DOHH2 (cell line): ENCODE measurements around the gene SMTN.

Experiments used
- CTCF ChIP-seq: fragments of 200-600 bp; sonication (generic); IDR thresholded peaks from one replicate; pipeline ENCODE4 v1.5.1; 2014; ENCODE audit warnings: antibody characterized with exemption, mild to moderate bottlenecking, low read depth, low read length; ENCODE audit not compliant: poor library complexity, severe bottlenecking
- EZH2phosphoT487 ChIP-seq: fragments of 200-600 bp; sonication (generic); IDR thresholded peaks from 2 replicates; pipeline ENCODE4 v1.6.1; 2017; ENCODE audit warnings: borderline replicate concordance, mild to moderate bottlenecking, antibody characterized with exemption, low read length, moderate library complexity, mixed read lengths

- TF ChIP-seq CTCF: peak; percentile 79
- no peak for TF ChIP-seq EZH2phosphoT487
Measured at GRCh38 chr22:31148953-31149627, 68.0 kb downstream of the SMTN start.
